Keratinocyte (primary cell): Measurements from ENCODE around the gene GTPBP6. TPM values are rescaled to one million over a fixed set of nuclear protein-coding genes. Genes with fewer than 3 reads are reported as not detected.

Source experiments
- DNase-seq: peaks from one replicate; pipeline ENCODE4 v3.0.0-alpha.2; 2011; ENCODE audit warnings: low read depth, missing footprints, low spot score
- FAIRE-seq: peaks from 2 replicates; lab custom pipeline; 2011; peaks lifted over from hg19 to GRCh38; lab: Jason Lieb, UNC
- H2AFZ ChIP-seq: 2 replicates; pipeline ENCODE4 v1.6.0; 2012; ENCODE audit warnings: low read length, control low read depth, inconsistent platforms; ENCODE audit not compliant: control insufficient read depth
- H3K27ac ChIP-seq: 2 replicates; pipeline ENCODE4 v1.5.1; 2011; ENCODE audit warnings: low read length; ENCODE audit not compliant: control insufficient read depth, insufficient read depth
- H3K27me3 ChIP-seq: 3 replicates; pipeline ENCODE4 v1.6.0; 2011; ENCODE audit warnings: low read length; ENCODE audit not compliant: control insufficient read depth, insufficient read depth; ENCODE audit errors: extremely low read depth
- H3K36me3 ChIP-seq, 2 experiments: 2 replicates in 1 of 2; 3 replicates in 1 of 2; pipeline ENCODE4 v1.5.1; 2011; ENCODE audit warnings: low read length in 2 of 2, mild to moderate bottlenecking in 1 of 2; ENCODE audit not compliant: control insufficient read depth in 2 of 2, insufficient read depth in 2 of 2; ENCODE audit errors: extremely low read depth in 1 of 2
- H3K4me1 ChIP-seq: 3 replicates; pipeline ENCODE4 v1.5.1; 2011; ENCODE audit warnings: low read length; ENCODE audit not compliant: control insufficient read depth, insufficient read depth; ENCODE audit errors: extremely low read depth
- H3K4me2 ChIP-seq: 3 replicates; pipeline ENCODE4 v1.6.0; 2011; ENCODE audit warnings: low read depth, low read length; ENCODE audit not compliant: control insufficient read depth, insufficient read depth; ENCODE audit errors: extremely low read depth
- H3K4me3 ChIP-seq, 3 experiments: fragments of 200-600 bp in 1 of 3; sonication (generic) in 1 of 3; 2 replicates in 2 of 3; 3 replicates in 1 of 3; pipeline ENCODE4 v1.5.1; 2011 to 2016; ENCODE audit warnings: low read length in 3 of 3, mild to moderate bottlenecking in 3 of 3, control low read depth in 2 of 3, inconsistent platforms in 1 of 3, low read depth in 1 of 3, mixed read lengths in 1 of 3, mixed run types in 1 of 3, moderate library complexity in 1 of 3; ENCODE audit not compliant: control insufficient read depth in 2 of 3, insufficient read depth in 2 of 3; ENCODE audit errors: extremely low read depth in 1 of 3
- H3K79me2 ChIP-seq: 2 replicates; pipeline ENCODE4 v1.6.0; 2012; ENCODE audit warnings: low read length; ENCODE audit not compliant: control insufficient read depth, insufficient read depth
- H3K9ac ChIP-seq: 3 replicates; pipeline ENCODE4 v1.6.0; 2011; ENCODE audit warnings: low read length; ENCODE audit not compliant: control insufficient read depth, insufficient read depth; ENCODE audit errors: extremely low read depth
- H3K9me1 ChIP-seq: 3 replicates; pipeline ENCODE4 v1.6.0; 2011; ENCODE audit warnings: low read length; ENCODE audit not compliant: control insufficient read depth, insufficient read depth; ENCODE audit errors: extremely low read depth
- H3K9me3 ChIP-seq: 2 replicates; pipeline ENCODE4 v1.5.1; 2012; ENCODE audit warnings: low read depth, low read length; ENCODE audit not compliant: control insufficient read depth
- H4K20me1 ChIP-seq: 3 replicates; pipeline ENCODE4 v1.6.0; 2011; ENCODE audit warnings: low read length; ENCODE audit not compliant: control insufficient read depth, insufficient read depth; ENCODE audit errors: extremely low read depth
- CTCF ChIP-seq, 3 experiments: IDR thresholded peaks in 1 of 3; conservative IDR thresholded peaks in 1 of 3; optimal IDR thresholded peaks in 1 of 3; 2 replicates in 2 of 3; 3 replicates in 1 of 3; pipeline versions ENCODE3 to v1.5.1; 2011; ENCODE audit warnings: low read length in 3 of 3, mild to moderate bottlenecking in 3 of 3, moderate library complexity in 2 of 3, control low read depth in 1 of 3, inconsistent platforms in 1 of 3; ENCODE audit not compliant: insufficient read depth in 2 of 3; ENCODE audit errors: extremely low read depth in 1 of 3
- EZH2 ChIP-seq: IDR thresholded peaks from one replicate; pipeline ENCODE4 v1.6.1; 2012; ENCODE audit warnings: inconsistent platforms, mild to moderate bottlenecking, low read length, moderate library complexity
- dilution Hi-C: fragments of 300-500 bp; cut with MboI; formaldehyde crosslinking; loops from one replicate; pipeline ENCODE4 v1.7.0; 2020; ENCODE audit warnings: low sequenced_read_pairs; ENCODE audit not compliant: extremely low pct_ligation_motif_present
- polyA plus RNA-seq, 5 experiments: library from polyadenylated mRNA; depleted of rRNA in 3 of 5; stranded (reverse) in 3 of 5; stranded (forward) in 1 of 5; unstranded in 1 of 5; fragments of >200 nt; gene quantifications; 1 replicate in 1 of 5; 2 replicates in 3 of 5; 3 replicates in 1 of 5; pipeline versions ENCODE4 v1.2.1 to v1.2.3, GENCODE V29; 2011 to 2012; ENCODE audit warnings: missing spikeins in 2 of 5, low read depth in 1 of 5, low replicate concordance in 1 of 5

Gene GTPBP6
- polyA plus RNA-seq, 1 donor (not counting 4 experiments of a cell fraction or from before 2014, with no cell fraction given): 16.7 TPM

DNA sequence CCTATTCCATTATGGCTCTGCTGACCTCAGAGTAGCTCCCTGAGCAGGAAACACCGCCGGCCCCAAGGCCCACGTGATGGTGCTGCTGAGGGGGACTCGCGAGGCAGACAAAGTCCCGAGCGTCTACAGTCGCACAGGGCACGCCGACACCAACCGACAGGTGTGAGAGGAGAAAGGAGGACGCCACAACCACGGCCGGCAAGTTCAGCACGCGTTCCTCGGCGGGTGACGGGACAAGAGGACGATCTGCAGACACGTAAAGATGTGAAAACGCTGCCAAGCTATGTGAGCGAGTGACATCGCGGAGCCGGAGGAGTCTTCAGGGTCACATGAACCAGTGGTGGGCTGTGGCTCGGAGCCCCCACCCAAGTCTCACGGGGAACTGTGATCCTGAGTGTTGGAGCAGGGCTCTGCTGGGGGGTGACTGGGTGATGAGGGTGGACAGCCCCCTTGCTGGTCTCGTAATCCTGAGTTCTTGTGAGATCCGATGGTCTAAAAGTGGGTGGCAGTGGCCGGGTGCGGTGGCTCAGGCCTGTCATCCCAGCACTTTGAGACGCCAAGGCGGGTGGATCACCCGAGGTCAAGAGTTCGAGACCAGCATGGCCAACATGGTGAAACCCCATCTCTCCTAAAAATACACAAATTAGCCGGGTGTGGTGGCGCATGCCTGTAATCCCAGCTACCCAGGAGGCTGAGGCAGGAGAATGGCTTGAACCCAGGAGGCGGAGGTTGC lies 34.2 kb upstream of the GTPBP6 start:
- no peak for FAIRE-seq
- Histone ChIP-seq H3K9me3 (no peaks in the 10 kb centered on the region), H3K4me3 (no peak overlapping the region), H3K9me1 (no peaks in the 10 kb centered on the region), H3K4me2 (no peak overlapping the region), H4K20me1 (no peaks in the 10 kb centered on the region), H2AFZ (no peak overlapping the region), H3K27me3 (no peaks in the 10 kb centered on the region), H3K9ac (no peak overlapping the region), H3K27ac (no peak overlapping the region), H3K4me1 (no peaks in the 10 kb centered on the region), H3K36me3 (peaks cover 1 to 3% of the 10 kb centered on the region in 2 experiments), H3K79me2 (no peaks in the 10 kb centered on the region)
- dilution Hi-C loops: no loop called here
- DNase-seq: no peak
- TF ChIP-seq CTCF (optimal IDR thresholded peaks at IDR 0.05 in 1 of 3, IDR thresholded peaks at IDR 0.05 in 1 of 3, conservative IDR thresholded peaks at IDR 0.05 in 1 of 3; ENCODE audit: extremely low read depth in 1 of 3, insufficient read depth in 2 of 3, low read length in 3 of 3) (no peak), EZH2 (no peak)

- TF ChIP-seq EZH2 (no peak), CTCF (optimal IDR thresholded peaks at IDR 0.05 in 1 of 3, IDR thresholded peaks at IDR 0.05 in 1 of 3, conservative IDR thresholded peaks at IDR 0.05 in 1 of 3; ENCODE audit: extremely low read depth in 1 of 3, insufficient read depth in 2 of 3, low read length in 3 of 3) (no peak)
- no peak overlapping the region for H3K4me3 ChIP-seq
- DNase-seq (no peak), FAIRE-seq (no peak)
- no peaks in the 10 kb centered on the region for H3K79me2 ChIP-seq
- H3K9ac ChIP-seq: no peak overlapping the region
- no peaks in the 10 kb centered on the region for H4K20me1 ChIP-seq
- no peak overlapping the region for H3K4me2 ChIP-seq
- H3K36me3 ChIP-seq: peaks cover 1 to 3% of the 10 kb centered on the region in 2 experiments
- dilution Hi-C loops: no loop called here
- no peaks in the 10 kb centered on the region for H3K4me1 ChIP-seq
- no peak overlapping the region for H2AFZ ChIP-seq
- H3K27me3 ChIP-seq: no peaks in the 10 kb centered on the region
- H3K9me1 ChIP-seq: no peaks in the 10 kb centered on the region
- H3K27ac ChIP-seq: no peak overlapping the region
- no peaks in the 10 kb centered on the region for H3K9me3 ChIP-seq
Measured at GRCh38 chrX:352181-352580, 33.6 kb upstream of the GTPBP6 start.
